GM21529 (cell line): ENCODE results near the gene TMEM171.
A peak's percentile ranks its signal among the peaks of the same experiment; 100 is the strongest.

ENCODE experiments used
- ATAC-seq: cut with Tn5 transposase; IDR thresholded peaks from one replicate; pipeline ENCODE4 v1.9.1; 2021; ENCODE audit not compliant: unreplicated experiment

Gene TMEM171

GRCh38 chr5:73151766-73152410 is 31.5 kb downstream of the TMEM171 start:
- ATAC-seq = no peak

GRCh38 chr5:73152411-73153388 is 32.3 kb downstream of the TMEM171 start:
- ATAC-seq = no peak

DNA sequence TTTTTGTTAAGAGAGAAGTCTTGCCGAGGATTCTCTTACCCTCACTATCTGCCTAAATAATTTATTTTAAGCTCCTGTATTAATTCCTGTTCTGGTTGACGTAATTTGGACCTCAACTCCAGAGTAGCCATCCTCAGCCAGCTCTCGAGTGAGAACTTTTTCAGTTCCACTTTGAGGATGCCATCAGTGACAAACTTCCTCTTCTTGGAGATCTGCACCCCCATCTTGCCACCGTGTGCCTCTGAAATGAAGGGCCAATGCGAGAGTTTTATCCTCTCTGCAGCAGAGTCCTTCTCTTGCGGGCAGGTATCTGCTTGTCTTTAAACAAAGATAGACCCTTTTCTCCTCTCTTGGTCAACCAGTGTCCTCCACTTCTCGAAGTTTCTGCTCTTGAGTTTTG is 33.1 kb downstream of the TMEM171 start:
- no peak for ATAC-seq

DNA sequence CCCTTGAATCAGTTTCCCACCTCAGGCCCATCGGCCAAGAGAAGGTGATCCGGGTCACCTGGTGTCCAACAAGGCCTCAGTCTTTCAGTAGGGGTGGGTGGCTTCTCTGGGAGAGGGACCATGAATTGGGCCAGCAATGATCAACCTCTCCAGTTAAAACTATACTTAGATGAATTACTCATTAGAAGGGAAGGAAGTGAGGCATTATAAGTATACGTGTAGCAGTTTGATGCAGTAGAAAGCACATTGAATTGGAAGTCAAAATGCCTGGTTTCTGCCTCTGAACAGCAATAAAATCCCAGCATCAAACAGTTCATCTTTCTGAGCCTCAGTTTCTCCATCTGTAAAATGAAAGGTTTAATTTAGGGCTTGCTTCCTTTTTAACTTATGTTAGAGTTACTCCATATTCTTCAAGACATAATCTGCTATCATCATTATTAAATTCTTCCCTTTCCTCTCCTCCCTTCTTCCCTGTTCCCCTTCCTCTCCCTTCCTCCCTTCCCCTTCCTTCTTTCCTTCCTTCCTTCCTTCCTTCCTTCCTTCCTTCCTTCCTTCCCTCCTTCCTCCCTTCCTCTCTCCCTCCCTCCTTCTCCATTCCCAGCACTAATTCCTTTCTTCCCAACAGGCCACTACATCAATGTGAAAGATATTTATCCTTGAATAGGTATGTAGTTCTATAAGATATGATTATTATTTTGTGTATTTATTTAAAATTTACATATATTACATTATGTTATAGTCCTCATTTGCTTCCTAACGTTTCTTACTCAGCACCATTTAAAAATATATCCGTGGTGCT is 34.0 kb downstream of the TMEM171 start:
- ATAC-seq = no peak

- no peak for ATAC-seq
Measured at GRCh38 chr5:73155271-73156222, 35.2 kb downstream of the TMEM171 start.

- no peak for ATAC-seq
Measured at GRCh38 chr5:73157414-73158303, 37.3 kb downstream of the TMEM171 start.

- no peak for ATAC-seq
Measured at GRCh38 chr5:73158313-73158712, 37.9 kb downstream of the TMEM171 start.

DNA sequence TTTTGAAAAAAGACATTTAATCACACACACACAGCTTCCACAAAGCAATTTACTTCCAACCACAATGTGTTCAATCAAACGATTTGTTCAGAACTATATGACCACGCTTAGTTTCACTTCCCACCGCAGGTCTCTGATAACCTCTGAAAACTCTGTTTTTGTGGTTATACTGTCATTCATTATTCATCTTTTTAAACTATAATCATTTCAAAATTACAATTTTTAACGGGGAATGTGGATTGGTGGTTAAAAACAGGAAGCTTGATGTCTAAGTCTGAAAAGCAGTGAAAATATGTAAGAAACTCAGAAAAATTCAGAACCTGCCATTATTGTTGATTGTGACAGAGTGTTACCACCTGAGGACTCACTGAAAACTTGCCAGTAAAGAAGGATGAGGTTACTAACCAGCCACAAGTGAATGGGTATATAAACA is 39.9 kb downstream of the TMEM171 start:
- ATAC-seq = peak; percentile 61

GRCh38 chr5:73170522-73170921 is 50.1 kb downstream of the TMEM171 start:
- no peak for ATAC-seq

DNA sequence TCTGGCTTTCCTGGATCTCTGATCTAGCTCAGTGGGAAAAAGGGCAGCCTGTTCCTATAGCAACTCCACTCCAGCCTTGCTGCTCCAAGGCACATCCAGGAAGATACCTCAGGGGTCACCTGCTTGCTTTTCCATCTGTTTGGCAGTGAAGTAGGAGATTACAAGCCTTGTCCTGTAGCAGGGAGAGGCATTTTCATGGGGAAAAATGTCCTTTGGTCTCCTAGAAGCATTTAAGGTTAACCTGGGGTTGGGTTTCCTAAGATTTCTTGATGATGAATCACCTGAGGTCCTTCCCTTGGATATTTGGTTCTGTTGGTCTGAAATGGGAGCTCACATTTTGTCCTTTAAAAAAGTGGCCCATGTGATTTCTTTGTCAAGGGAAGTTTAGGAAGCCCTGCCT is 51.1 kb downstream of the TMEM171 start:
- no peak for ATAC-seq

DNA sequence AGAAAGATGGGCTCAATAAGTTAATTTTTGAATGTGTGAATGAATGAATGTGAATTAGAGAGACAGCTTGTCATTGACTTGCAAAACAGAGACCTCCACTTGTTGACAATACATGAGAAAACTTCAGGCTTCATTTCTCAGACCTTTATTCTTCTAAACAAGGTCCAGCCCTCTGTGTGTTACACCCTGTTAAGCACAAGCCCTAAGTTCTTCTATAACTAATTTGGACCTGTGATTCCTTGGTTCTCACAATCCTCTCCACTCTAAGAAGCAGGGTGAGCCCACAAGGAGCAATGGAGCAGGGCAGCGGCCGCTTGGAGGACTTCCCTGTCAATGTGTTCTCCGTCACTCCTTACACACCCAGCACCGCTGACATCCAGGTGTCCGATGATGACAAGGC is 52.6 kb downstream of the TMEM171 start, which contains the start of gene TMEM174:
TMEM174 (plus strand) TSS at position 243 of the 400 bp plus-strand sequence; CDS start at position 294, 51 bp downstream.
- no peak for ATAC-seq

GRCh38 chr5:73174100-73174815 is 53.9 kb downstream of the TMEM171 start:
- no peak for ATAC-seq

DNA sequence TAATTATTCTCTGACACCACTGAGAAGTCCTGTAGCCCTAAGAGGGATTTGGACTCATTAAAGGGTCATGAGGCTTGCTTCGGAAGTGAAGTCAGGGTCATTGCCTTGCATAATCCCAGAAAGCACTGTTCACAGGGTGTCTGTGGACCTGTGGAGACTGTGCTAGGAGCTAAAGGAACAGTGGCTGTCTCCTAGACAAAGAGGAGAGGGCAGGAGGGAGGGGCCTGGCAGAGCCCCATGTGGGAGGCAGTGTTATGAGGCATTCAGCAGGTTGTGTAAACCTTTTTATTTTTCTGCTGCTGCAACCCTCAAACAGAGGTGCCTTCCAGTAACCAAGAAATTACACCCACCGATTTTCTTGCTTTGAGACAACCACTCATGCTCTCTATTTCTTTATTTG is 55.9 kb downstream of the TMEM171 start:
- ATAC-seq = no peak

- no peak for ATAC-seq
Measured at GRCh38 chr5:73178265-73178664, 57.9 kb downstream of the TMEM171 start.

DNA sequence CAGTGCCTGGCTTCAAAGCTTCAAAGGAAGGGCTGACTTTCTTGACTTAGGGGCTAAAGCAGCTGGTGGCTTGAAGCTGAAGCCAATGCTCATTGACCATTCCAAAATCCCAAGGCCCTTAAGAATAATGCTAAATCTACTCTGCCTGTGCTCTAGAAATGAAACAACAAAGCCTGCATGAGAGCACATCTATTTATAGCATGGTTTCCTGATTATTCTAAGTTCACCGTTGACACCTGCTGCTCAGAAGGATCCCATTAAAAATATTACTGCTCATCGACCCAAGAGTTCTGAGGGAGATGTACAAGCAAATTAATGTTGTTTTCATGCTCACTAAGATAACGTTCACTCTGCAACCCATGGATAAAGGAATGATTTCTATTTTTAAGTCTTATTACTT is 59.4 kb downstream of the TMEM171 start:
- ATAC-seq = no peak

GRCh38 chr5:73180566-73180965 is 60.2 kb downstream of the TMEM171 start:
- no peak for ATAC-seq
